ENCODE results near the gene SPEM3. TPM values are rescaled to one million over a fixed set of nuclear protein-coding genes. Genes with fewer than 3 reads are reported as not detected.

SPEM3 gene
- total RNA-seq, 1 experiment from 2014 or later: not detected

GRCh38 chr17:7426896-7427489 is 1.7 kb upstream of the SPEM3 start:
- ChIA-PET CTCF (interaction anchor here (0.6 to 1.1 kb wide), 3 partner anchors 21 to 133 kb away, joined by 3 read pairs; no protein-coding TSS in a partner anchor), POLR2A (no interaction called here)
- TF ChIP-seq CTCF (IDR thresholded peaks at IDR 0.05; ENCODE audit: unreplicated experiment): no peak
- Mint-ChIP-seq H3K36me3 (ENCODE audit: insufficient read depth, unreplicated experiment) (no peaks in the 10 kb centered on the region), H3K4me3 (ENCODE audit: unreplicated experiment) (no peak overlapping the region), H3K4me1 (ENCODE audit: insufficient read depth, unreplicated experiment) (no peaks in the 10 kb centered on the region), H3K27ac (ENCODE audit: low read depth, unreplicated experiment) (no peak overlapping the region), H3K27me3 (ENCODE audit: insufficient read depth, unreplicated experiment) (no peaks in the 10 kb centered on the region), H3K9me3 (ENCODE audit: unreplicated experiment) (no peaks in the 10 kb centered on the region)
- intact Hi-C loops (cut with micrococcal nuclease): no loop called here
- BruUV-seq (replicated peaks): no TSS peak
- DNase-seq (ENCODE audit: unreplicated experiment): no peak

GRCh38 chr17:7427549-7427948 is 1.1 kb upstream of the SPEM3 start:
- H3K27me3 Mint-ChIP-seq (ENCODE audit: insufficient read depth, unreplicated experiment): no peaks in the 10 kb centered on the region
- CTCF ChIA-PET: interaction anchor here (1.1 kb wide), 1 partner anchor 133 kb away, joined by 3 read pairs; no protein-coding TSS in a partner anchor
- no TSS peak for BruUV-seq (replicated peaks)

GRCh38 chr17:7429722-7430121 is 1.1 kb downstream of the SPEM3 start:
- intact Hi-C loops (cut with micrococcal nuclease): loop anchor here (10.0 kb wide), 1 partner anchor 255 kb away; the partner anchor contains the start of genes TP53 and WRAP53
- CTCF ChIA-PET: interaction anchor here (1.2 kb wide), 1 partner anchor 73 kb away, joined by 5 read pairs; no protein-coding TSS in a partner anchor

More at GRCh38 chr17:7427549-7427948, 1.1 kb upstream of the SPEM3 start:
- no peak for TF ChIP-seq CTCF (IDR thresholded peaks at IDR 0.05; ENCODE audit: unreplicated experiment)
- H3K27ac Mint-ChIP-seq (ENCODE audit: low read depth, unreplicated experiment): no peak overlapping the region
- POLR2A ChIA-PET: no interaction called here
- no peaks in the 10 kb centered on the region for H3K36me3 Mint-ChIP-seq (ENCODE audit: insufficient read depth, unreplicated experiment)
- H3K9me3 Mint-ChIP-seq (ENCODE audit: unreplicated experiment): no peaks in the 10 kb centered on the region
- no peaks in the 10 kb centered on the region for H3K4me1 Mint-ChIP-seq (ENCODE audit: insufficient read depth, unreplicated experiment)
- DNase-seq (ENCODE audit: unreplicated experiment): no peak
- no peak overlapping the region for H3K4me3 Mint-ChIP-seq (ENCODE audit: unreplicated experiment)
- intact Hi-C loops (cut with micrococcal nuclease): no loop called here

More at GRCh38 chr17:7429722-7430121, 1.1 kb downstream of the SPEM3 start:
- Mint-ChIP-seq H3K4me3 (ENCODE audit: unreplicated experiment) (no peak overlapping the region), H3K9me3 (ENCODE audit: unreplicated experiment) (no peaks in the 10 kb centered on the region), H3K4me1 (ENCODE audit: insufficient read depth, unreplicated experiment) (no peaks in the 10 kb centered on the region), H3K27me3 (ENCODE audit: insufficient read depth, unreplicated experiment) (no peaks in the 10 kb centered on the region), H3K36me3 (ENCODE audit: insufficient read depth, unreplicated experiment) (no peaks in the 10 kb centered on the region), H3K27ac (ENCODE audit: low read depth, unreplicated experiment) (no peak overlapping the region)
- no peak for TF ChIP-seq CTCF (IDR thresholded peaks at IDR 0.05; ENCODE audit: unreplicated experiment)
- no TSS peak for BruUV-seq (replicated peaks)
- DNase-seq (ENCODE audit: unreplicated experiment): no peak
- POLR2A ChIA-PET: no interaction called here
